22Rv1 (cell line): ENCODE measurements around the gene GMFB.

ENCODE experiments used
- CTCF ChIP-seq: fragments of 450-650 bp; IDR thresholded peaks from 2 replicates; pipeline ENCODE4 v1.5.1; 2017; ENCODE audit warnings: mild to moderate bottlenecking
- ZFX ChIP-seq: fragments of 450-650 bp; IDR thresholded peaks from 2 replicates; pipeline ENCODE4 v1.6.1; 2017; ENCODE audit warnings: antibody characterized with exemption, borderline replicate concordance

GRCh38 chr14:54455363-54455762, 33.4 kb downstream of the GMFB start:
- no peak for TF ChIP-seq CTCF
- TF ChIP-seq ZFX, result no peak
